IMR-90 (cell line): ENCODE measurements around the gene MAPK8IP3. TPM values are rescaled to one million over a fixed set of nuclear protein-coding genes. Genes with fewer than 3 reads are reported as not detected.

ENCODE experiments used
- ATAC-seq: fragments of 200-7000 bp; cut with Tn5 transposase; 2 replicates; pipeline ENCODE4 v1.9.1; 2020; ENCODE audit warnings: low read depth, mild to moderate bottlenecking, moderate library complexity
- BruUV-seq: library from RNA; stranded (reverse); fragments of 400-500 nt; replicated peaks from 2 replicates; lab custom pipeline; 2021; lab: Mats Ljungman, UMichigan
- CTCF ChIA-PET: fragments of 300-600 bp; formaldehyde crosslinking; extraction: SDS; loops from one replicate; lab custom pipeline; 2021; ENCODE audit warnings: antibody characterized with exemption; lab: Yijun Ruan, JAX
- POLR2A ChIA-PET: fragments of 300-600 bp; sonication (Branson Sonifier 250); formaldehyde crosslinking; loops from one replicate; lab custom pipeline; 2022; ENCODE audit warnings: antibody characterized with exemption; ENCODE audit not compliant: unreplicated experiment; lab: Charles Lee
- DNase-seq: peaks from one replicate; pipeline ENCODE4 v3.0.0; 2013
- H2AFZ ChIP-seq: replicated peaks from 2 replicates; pipeline ENCODE3; 2013; ENCODE audit warnings: low read length, mild to moderate bottlenecking; ENCODE audit not compliant: poor library complexity
- H2AK5ac ChIP-seq: 2 replicates; pipeline ENCODE4 v1.6.1; 2013; ENCODE audit warnings: low read depth, low read length, inconsistent platforms
- H2AK9ac ChIP-seq: replicated peaks from 2 replicates; pipeline ENCODE3; 2013; ENCODE audit warnings: mild to moderate bottlenecking, low read depth, low read length, moderate library complexity; ENCODE audit not compliant: poor library complexity
- H2BK120ac ChIP-seq: 2 replicates; pipeline ENCODE4 v1.6.1; 2013; ENCODE audit warnings: low read depth, low read length, inconsistent platforms
- H2BK15ac ChIP-seq: 3 replicates; pipeline ENCODE4 v1.6.1; 2013; ENCODE audit warnings: low read depth, low read length, inconsistent platforms
- H2BK20ac ChIP-seq: 2 replicates; pipeline ENCODE4 v1.6.1; 2013; ENCODE audit warnings: low read depth, mild to moderate bottlenecking, inconsistent platforms, low read length, moderate library complexity
- H2BK5ac ChIP-seq: 2 replicates; pipeline ENCODE4 v1.6.1; 2013; ENCODE audit warnings: mild to moderate bottlenecking, low read depth, low read length, inconsistent platforms; ENCODE audit not compliant: poor library complexity, severe bottlenecking
- H3K14ac ChIP-seq: replicated peaks from 2 replicates; pipeline ENCODE4 v1.6.1; 2013; ENCODE audit warnings: low read depth, low read length, inconsistent platforms
- H3K18ac ChIP-seq: 2 replicates; pipeline ENCODE4 v1.6.1; 2013; ENCODE audit warnings: low read depth, low read length, control low read depth
- H3K23ac ChIP-seq: 2 replicates; pipeline ENCODE4 v1.6.1; 2013; ENCODE audit warnings: low read depth, low read length, inconsistent platforms
- H3K27ac ChIP-seq: 2 replicates; pipeline ENCODE4 v1.5.1; 2013; ENCODE audit warnings: mild to moderate bottlenecking, control low read depth, low read length; ENCODE audit not compliant: insufficient read depth
- H3K27me3 ChIP-seq: 2 replicates; pipeline ENCODE4 v1.6.1; 2013; ENCODE audit warnings: low read length; ENCODE audit not compliant: control insufficient read depth, insufficient read depth
- H3K36me3 ChIP-seq: 2 replicates; pipeline ENCODE4 v1.6.1; 2013; ENCODE audit warnings: low read length, mixed read lengths; ENCODE audit not compliant: control insufficient read depth, insufficient read depth
- H3K4ac ChIP-seq: 2 replicates; pipeline ENCODE4 v1.6.1; 2013; ENCODE audit warnings: low read depth, low read length, inconsistent platforms
- H3K4me1 ChIP-seq: 2 replicates; pipeline ENCODE4 v1.6.1; 2013; ENCODE audit warnings: low read length, mixed read lengths; ENCODE audit not compliant: control insufficient read depth, insufficient read depth
- H3K4me2 ChIP-seq: 2 replicates; pipeline ENCODE4 v1.6.1; 2013; ENCODE audit warnings: low read depth, mild to moderate bottlenecking, control low read depth, low read length, moderate library complexity
- H3K4me3 ChIP-seq: 2 replicates; pipeline ENCODE4 v1.5.1; 2013; ENCODE audit warnings: low read depth, mild to moderate bottlenecking, control low read depth, low read length, moderate library complexity; ENCODE audit not compliant: insufficient read depth
- H3K56ac ChIP-seq: 2 replicates; pipeline ENCODE4 v1.6.1; 2013; ENCODE audit warnings: low read length, inconsistent platforms; ENCODE audit not compliant: insufficient read depth; ENCODE audit errors: extremely low read depth
- H3K79me1 ChIP-seq, 2 experiments: 2 replicates each; pipeline ENCODE4 v1.6.1; 2013; ENCODE audit warnings: low read length in 2 of 2, inconsistent platforms in 1 of 2, low read depth in 1 of 2
- H3K9ac ChIP-seq: 2 replicates; pipeline ENCODE4 v1.6.1; 2013; ENCODE audit warnings: low read depth, low read length, control low read depth
- H3K9me1 ChIP-seq: 2 replicates; pipeline ENCODE4 v1.6.1; 2013; ENCODE audit warnings: low read length, inconsistent platforms; ENCODE audit not compliant: insufficient read depth
- H3K9me3 ChIP-seq: 2 replicates; pipeline ENCODE4 v1.6.1; 2013; ENCODE audit warnings: low read length; ENCODE audit not compliant: control insufficient read depth, insufficient read depth
- H4K20me1 ChIP-seq: 2 replicates; pipeline ENCODE4 v1.6.1; 2013; ENCODE audit warnings: low read length, inconsistent platforms; ENCODE audit not compliant: insufficient read depth
- H4K5ac ChIP-seq: 2 replicates; pipeline ENCODE4 v1.6.1; 2013; ENCODE audit warnings: mild to moderate bottlenecking, low read depth, low read length, control low read depth
- H4K8ac ChIP-seq, 2 experiments: 2 replicates each; pipeline ENCODE4 v1.6.1; 2013; ENCODE audit warnings: low read depth in 2 of 2, low read length in 2 of 2, control low read depth in 1 of 2, inconsistent platforms in 1 of 2
- H4K91ac ChIP-seq: 2 replicates; pipeline ENCODE4 v1.6.1; 2013; ENCODE audit warnings: low read depth, low read length, inconsistent platforms; ENCODE audit not compliant: insufficient read depth
- FOS ChIP-seq: fragments of 150-350 bp; IDR thresholded peaks from 2 replicates; pipeline ENCODE4 v1.6.1; 2016; ENCODE audit warnings: low read depth, low read length
- POLR2A ChIP-seq: IDR thresholded peaks from 2 replicates; pipeline ENCODE4 v1.6.1; 2012; ENCODE audit warnings: mild to moderate bottlenecking, low read depth, low read length
- WGBS, 2 experiments: methylation state at CpG; one replicate each; pipeline versions ENCODE4 v1.1.5 to v1.1.7; 2013; ENCODE audit warnings: missing lambda C conversion rate in 2 of 2; ENCODE audit not compliant: insufficient read length in 1 of 2; ENCODE audit errors: extremely low coverage in 2 of 2; 5-methylcytosine and 5-hydroxymethylcytosine counted together
- dilution Hi-C: fragments of 300-500 bp; cut with HindIII; formaldehyde crosslinking; loops from one replicate; pipeline ENCODE4 v1.14.3; 2018; ENCODE audit warnings: low sequenced_read_pairs; ENCODE audit not compliant: unreplicated experiment
- in situ Hi-C: fragments of 300-500 bp; cut with MboI; formaldehyde crosslinking; loops from 3 replicates; pipeline ENCODE4 v1.14.3; 2019; ENCODE audit warnings: low sequenced_read_pairs, inconsistent platforms, mixed read lengths
- intact Hi-C: fragments of 100-400 bp; cut with micrococcal nuclease; formaldehyde crosslinking; loops from 2 replicates; pipeline ENCODE4 v1.10.0; 2022
- polyA plus RNA-seq, 3 experiments: library from polyadenylated mRNA; depleted of rRNA; stranded (reverse); fragments of >200 nt; gene quantifications; 2 replicates each; pipeline ENCODE4 v1.2.3, GENCODE V29; 2012; ENCODE audit warnings: low replicate concordance in 1 of 3
- total RNA-seq: library from RNA; depleted of rRNA; stranded (reverse); fragments of >200 nt; gene quantifications from 2 replicates; pipeline ENCODE4 v1.2.3, GENCODE V29; 2012

Gene MAPK8IP3
- total and polyA plus RNA-seq, 2 of the 4 experiments (the other 2 are of a cell fraction), result 17.0 to 69.1 TPM

- no peak overlapping the region for H3K23ac ChIP-seq
- CTCF ChIA-PET, result interaction anchor here (0.6 to 1.3 kb wide), 3 partner anchors 13 to 91 kb away, joined by 3 to 7 read pairs (median 5); partner anchors contain the start of genes MAPK8IP3 and NUBP2
- no peak overlapping the region for H3K18ac ChIP-seq
- peak overlapping the region; percentile 58; the same call in 1 of the 2 replicates for H3K4ac ChIP-seq
- peaks cover 47 to 83% of the 10 kb centered on the region in 2 experiments for H3K79me1 ChIP-seq
- H3K9me3 ChIP-seq, result peaks cover 1% of the 10 kb centered on the region; the same call in 1 of the 2 replicates
- H3K36me3 ChIP-seq, result peaks cover 34% of the 10 kb centered on the region
- POLR2A ChIA-PET, result no interaction called here
- H4K20me1 ChIP-seq, result peaks cover 34% of the 10 kb centered on the region
- no peak overlapping the region for H2BK20ac ChIP-seq
- H2AFZ ChIP-seq, result peak overlapping the region; percentile 63
- intact Hi-C loops (no loop called here), dilution Hi-C loops (no loop called here), in situ Hi-C loops (no loop called here)
- H2BK15ac ChIP-seq, result no peak overlapping the region
- 98% methylated on average over 17 of the region's 21 CpGs; no CpG with 5 or more reads in 1 of the 2 experiments for WGBS, 2 experiments
- peak overlapping the region; percentile 73; the same call in 1 of the 2 replicates for H2AK5ac ChIP-seq
- no peak overlapping the region for H3K27ac ChIP-seq
- ATAC-seq, result peak; percentile 79
- no peak overlapping the region for H3K56ac ChIP-seq
- no peak overlapping the region for H4K91ac ChIP-seq
- H3K14ac ChIP-seq, result peak overlapping the region; percentile 34; the same call in 1 of the 2 replicates
- no peak overlapping the region for H3K9ac ChIP-seq
- no peak overlapping the region for H3K4me2 ChIP-seq
- peaks cover 5% of the 10 kb centered on the region; the same call in 1 of the 2 replicates for H3K9me1 ChIP-seq
- no peak overlapping the region for H2AK9ac ChIP-seq
- peak; percentile 77 for DNase-seq
- no peaks in the 10 kb centered on the region for H3K27me3 ChIP-seq
- peak overlapping the region; percentile 58 for H2BK5ac ChIP-seq
- BruUV-seq, result no TSS peak
- H4K5ac ChIP-seq, result peak overlapping the region; percentile 36; the same call in 1 of the 2 replicates
- H3K4me1 ChIP-seq, result peaks cover 10% of the 10 kb centered on the region
- no peak overlapping the region; the same call in 1 of the 2 replicates for H2BK120ac ChIP-seq
- H4K8ac ChIP-seq, result peak overlapping the region in 1 of 2 experiments; percentile 67; a peak in 1 of 4 replicates
- peak; percentile 65 for TF ChIP-seq FOS
- no peak for TF ChIP-seq POLR2A
- H3K4me3 ChIP-seq, result no peak overlapping the region
Observed at GRCh38 chr16:1691956-1692355, 14.0 kb upstream of the MAPK8IP3 start.
